Measurements from ENCODE around the gene CGB1. TPM values are rescaled to one million over a fixed set of nuclear protein-coding genes. Genes with fewer than 3 reads are reported as not detected.
A peak's percentile ranks its signal among the peaks of the same experiment; 100 is the strongest.
"Not testable (repeated sequence)": the region's sequence is repeated elsewhere in the genome, so short reads cannot be mapped to it uniquely, and the experiment has no call there.

Gene CGB1
- not detected for total RNA-seq

DNA sequence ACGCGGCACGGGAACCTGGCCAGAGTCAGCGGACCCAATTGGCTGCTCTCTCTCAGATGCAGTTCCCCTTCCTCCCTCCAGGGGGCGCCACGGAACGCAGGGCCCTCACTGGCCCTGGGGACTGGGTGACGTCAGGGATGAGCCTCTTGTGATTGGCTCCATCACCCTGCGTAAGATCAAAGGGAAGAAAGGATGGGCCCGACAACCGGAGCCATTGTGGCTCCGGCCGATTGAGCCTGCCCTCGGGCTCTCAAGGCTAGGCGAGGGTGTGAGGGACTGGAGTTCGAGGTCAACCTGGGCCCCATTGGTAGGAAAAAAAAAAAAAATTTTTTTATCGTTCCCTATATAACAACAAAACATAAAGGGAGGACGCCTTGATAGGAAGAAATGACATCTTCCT lies at the start of gene CGB1:
Gene CGB1, minus strand, starts transcription at position 81 of the 400 bp plus-strand sequence. CDS start 184 bp downstream, outside the sequence.
- H3K27me3 ChIP-seq (replicated peaks; ENCODE audit: insufficient read depth); ATAC-seq (ENCODE audit: insufficient number of reproducible peaks, low FRiP score, low read depth); H3K27ac ChIP-seq; H3K36me3 ChIP-seq; H3K4me1 ChIP-seq (ENCODE audit: control insufficient read depth in 1 of 2, low read depth in 2 of 2); H3K9me3 ChIP-seq; DNase-seq (ENCODE audit: low spot score); H3K4me3 ChIP-seq: not testable (repeated sequence)

DNA sequence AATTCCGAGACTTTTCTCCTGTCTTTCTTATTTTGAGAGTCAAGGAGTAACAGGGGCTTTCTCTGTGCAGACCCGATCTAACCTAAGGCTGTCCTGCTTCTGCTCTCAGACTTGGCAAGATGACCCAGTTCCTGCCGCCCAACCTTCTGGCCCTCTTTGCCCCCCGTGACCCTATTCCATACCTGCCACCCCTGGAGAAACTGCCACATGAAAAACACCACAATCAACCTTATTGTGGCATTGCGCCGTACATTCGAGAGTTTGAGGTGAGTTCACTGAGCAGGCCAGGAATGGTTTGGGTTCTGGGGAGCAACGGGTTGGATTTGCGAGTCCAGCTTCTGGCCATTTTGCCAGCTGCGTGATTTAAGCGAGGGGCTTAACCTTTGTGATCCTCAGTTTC lies 49.6 kb upstream of the CGB1 start:
- no peak overlapping the region for H3K27ac ChIP-seq

DNA sequence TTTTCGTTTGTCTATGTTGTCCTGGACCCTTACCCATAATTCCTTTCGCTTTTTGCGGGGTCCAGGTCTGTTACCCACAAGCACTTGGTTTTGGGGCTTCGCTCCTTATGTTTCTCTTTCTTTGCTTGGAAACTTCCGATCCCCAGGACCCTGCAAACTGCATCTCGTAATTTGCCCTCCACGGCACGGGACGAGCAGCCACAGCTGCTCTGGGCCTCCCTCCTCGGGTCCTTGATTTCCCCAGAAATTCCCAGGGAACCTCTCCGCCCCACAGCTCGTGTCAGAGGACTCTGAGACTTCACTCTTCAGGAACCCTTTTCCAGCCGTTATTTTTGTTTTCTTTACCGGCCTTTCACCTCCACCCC lies 49.2 kb upstream of the CGB1 start:
- Histone ChIP-seq H3K27ac (peak overlapping the region; percentile 72 to 74), H3K36me3 (peaks cover 18% of the 10 kb centered on the region), H3K4me1 (ENCODE audit: control insufficient read depth in 1 of 2, low read depth in 2 of 2) (peaks cover 18 to 25% of the 10 kb centered on the region in 2 donors), H3K4me3 (peak overlapping the region; percentile 88), H3K27me3 (replicated peaks; ENCODE audit: insufficient read depth) (no peaks in the 10 kb centered on the region), H3K9me3 (no peaks in the 10 kb centered on the region)
- ATAC-seq (ENCODE audit: insufficient number of reproducible peaks, low FRiP score, low read depth) (no peak), DNase-seq (ENCODE audit: low spot score) (no peak)
- TF ChIP-seq, protein P1, sequence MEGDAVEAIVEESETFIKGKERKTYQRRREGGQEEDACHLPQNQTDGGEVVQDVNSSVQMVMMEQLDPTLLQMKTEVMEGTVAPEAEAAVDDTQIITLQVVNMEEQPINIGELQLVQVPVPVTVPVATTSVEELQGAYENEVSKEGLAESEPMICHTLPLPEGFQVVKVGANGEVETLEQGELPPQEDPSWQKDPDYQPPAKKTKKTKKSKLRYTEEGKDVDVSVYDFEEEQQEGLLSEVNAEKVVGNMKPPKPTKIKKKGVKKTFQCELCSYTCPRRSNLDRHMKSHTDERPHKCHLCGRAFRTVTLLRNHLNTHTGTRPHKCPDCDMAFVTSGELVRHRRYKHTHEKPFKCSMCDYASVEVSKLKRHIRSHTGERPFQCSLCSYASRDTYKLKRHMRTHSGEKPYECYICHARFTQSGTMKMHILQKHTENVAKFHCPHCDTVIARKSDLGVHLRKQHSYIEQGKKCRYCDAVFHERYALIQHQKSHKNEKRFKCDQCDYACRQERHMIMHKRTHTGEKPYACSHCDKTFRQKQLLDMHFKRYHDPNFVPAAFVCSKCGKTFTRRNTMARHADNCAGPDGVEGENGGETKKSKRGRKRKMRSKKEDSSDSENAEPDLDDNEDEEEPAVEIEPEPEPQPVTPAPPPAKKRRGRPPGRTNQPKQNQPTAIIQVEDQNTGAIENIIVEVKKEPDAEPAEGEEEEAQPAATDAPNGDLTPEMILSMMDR (IDR thresholded peaks at IDR 0.05): no peak

More for the DNA sequence above, 49.6 kb upstream of the CGB1 start:
- Histone ChIP-seq H3K9me3 (no peaks in the 10 kb centered on the region), H3K27me3 (replicated peaks; ENCODE audit: insufficient read depth) (no peaks in the 10 kb centered on the region), H3K36me3 (peaks cover 23% of the 10 kb centered on the region), H3K4me1 (ENCODE audit: control insufficient read depth in 1 of 2, low read depth in 2 of 2) (peaks cover 18 to 25% of the 10 kb centered on the region in 2 donors), H3K4me3 (peak overlapping the region; percentile 88)
- DNase-seq (ENCODE audit: low spot score): no peak
- TF ChIP-seq, protein P1 (IDR thresholded peaks at IDR 0.05): no peak
- no peak for ATAC-seq (ENCODE audit: insufficient number of reproducible peaks, low FRiP score, low read depth)

DNA sequence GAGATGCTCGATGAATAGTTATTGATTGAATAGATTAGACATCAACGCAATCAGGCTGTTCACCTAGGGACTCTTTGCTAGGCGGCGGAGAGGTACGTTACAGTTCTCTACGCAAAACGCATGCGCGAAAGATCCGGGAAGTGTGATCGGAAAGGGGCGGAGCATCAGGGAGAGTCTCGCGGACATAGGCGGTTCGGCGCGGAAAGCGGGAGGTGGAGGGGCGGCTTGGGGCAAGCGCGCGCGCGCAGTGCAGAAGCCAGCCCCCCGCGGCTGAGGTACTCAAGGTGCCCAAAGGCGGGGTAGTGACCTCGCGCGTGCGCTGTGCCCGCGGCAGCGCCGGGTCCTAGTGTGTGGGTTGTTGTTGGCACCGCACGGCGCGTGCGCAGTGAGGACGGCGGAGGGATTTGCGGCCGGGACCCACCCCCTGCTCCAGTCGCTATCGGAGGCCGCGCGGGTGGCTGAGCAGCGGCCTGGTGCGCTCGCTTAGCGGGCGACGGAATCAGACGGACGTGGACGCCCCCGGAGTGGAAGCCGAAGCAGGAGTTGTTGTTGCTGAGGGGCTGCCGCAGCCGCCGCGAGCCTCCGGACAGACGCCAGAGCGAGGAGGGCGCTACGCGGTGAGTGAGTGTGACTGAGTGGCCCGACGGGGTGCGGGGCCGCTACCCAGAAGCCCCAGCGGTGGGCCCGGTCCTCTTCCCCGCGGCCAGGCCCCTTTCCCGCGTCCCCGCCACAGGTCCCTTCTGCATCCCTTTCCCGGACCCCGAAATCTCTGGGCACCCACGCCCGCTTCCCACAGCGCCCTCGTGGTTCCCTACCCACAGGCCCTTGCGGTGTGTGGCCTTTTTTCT lies 48.5 kb upstream of the CGB1 start, which contains the start of gene SNRNP70:
Gene SNRNP70, plus strand, starts transcription at position 432 of the 848 bp plus-strand sequence. CDS start 964 bp downstream, outside the sequence.
- Histone ChIP-seq H3K27ac (peak within 1 kb of the TSS; percentile 72 to 74), H3K36me3 (peaks cover 12% of the 10 kb centered on the region), H3K9me3 (no peaks in the 10 kb centered on the region), H3K27me3 (replicated peaks; ENCODE audit: insufficient read depth) (no peaks in the 10 kb centered on the region), H3K4me1 (ENCODE audit: control insufficient read depth in 1 of 2, low read depth in 2 of 2) (peaks cover 18 to 25% of the 10 kb centered on the region in 2 donors), H3K4me3 (peak within 1 kb of the TSS; percentile 88)
- TF ChIP-seq, protein P1 (IDR thresholded peaks at IDR 0.05): no peak
- DNase-seq (ENCODE audit: low spot score) (peak; percentile 91), ATAC-seq (ENCODE audit: insufficient number of reproducible peaks, low FRiP score, low read depth) (peak; percentile 96)

DNA sequence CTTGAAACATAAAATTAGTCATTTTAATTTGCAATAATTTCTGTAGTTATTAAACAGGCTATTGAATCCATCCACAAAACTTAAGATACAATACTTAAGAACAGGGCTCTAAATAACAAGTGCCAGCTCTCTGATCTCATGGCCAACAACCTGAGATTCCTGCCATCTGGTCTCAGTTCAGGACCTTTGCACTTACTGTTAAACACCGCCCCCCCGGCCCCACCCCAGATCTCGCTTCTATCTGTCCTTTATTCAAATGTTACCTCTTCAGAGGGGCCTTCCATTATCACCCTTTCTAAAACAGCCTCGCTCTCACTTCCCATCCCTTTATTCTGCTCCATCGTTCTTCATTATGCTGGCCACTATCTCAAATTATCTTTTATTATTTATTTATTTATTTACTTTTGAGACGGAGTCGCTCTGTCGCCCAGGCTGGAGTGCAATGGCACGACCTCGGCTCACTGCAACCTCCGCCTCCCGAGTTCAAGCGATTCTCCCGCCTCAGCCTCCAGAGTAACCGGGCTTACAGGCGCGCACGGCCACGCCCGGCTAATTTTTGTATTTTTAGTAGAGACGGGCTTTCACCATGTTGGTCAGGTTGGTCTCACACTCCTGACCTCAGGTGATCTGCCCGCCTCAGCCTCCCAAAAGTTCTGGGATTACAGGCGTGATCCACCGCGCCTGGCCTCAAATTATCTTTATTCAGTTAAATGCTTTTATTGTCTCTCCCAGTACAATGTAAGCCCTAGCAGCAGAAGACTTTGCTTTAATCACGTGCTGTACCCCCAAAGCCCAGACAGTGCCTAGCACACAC lies 47.7 kb upstream of the CGB1 start:
- DNase-seq (ENCODE audit: low spot score): no peak
- Histone ChIP-seq H3K4me1 (ENCODE audit: control insufficient read depth in 1 of 2, low read depth in 2 of 2) (peaks cover 18 to 25% of the 10 kb centered on the region in 2 donors), H3K27ac (peak overlapping the region; percentile 69 to 72), H3K9me3 (no peaks in the 10 kb centered on the region), H3K27me3 (replicated peaks; ENCODE audit: insufficient read depth) (no peaks in the 10 kb centered on the region), H3K36me3 (peaks cover 11% of the 10 kb centered on the region), H3K4me3 (peak overlapping the region; percentile 88)
- ATAC-seq (ENCODE audit: insufficient number of reproducible peaks, low FRiP score, low read depth): no peak
- TF ChIP-seq, protein P1 (IDR thresholded peaks at IDR 0.05): no peak
